Left ventricle myocardium inferior (tissue), 1 donor: Measurements from ENCODE around the gene PNRC1. TPM values are rescaled to one million over a fixed set of nuclear protein-coding genes. Genes with fewer than 3 reads are reported as not detected.
A peak's percentile ranks its signal among the peaks of the same experiment; 100 is the strongest.

Source experiments
- DNase-seq: peaks from one replicate; pipeline ENCODE4 v3.0.0-alpha.2; 2020
- H3K27ac ChIP-seq: fragments of 200-600 bp; replicated peaks from 2 replicates; pipeline ENCODE4 v1.8.0; 2021
- H3K27me3 ChIP-seq: fragments of 200-600 bp; 2 replicates; pipeline ENCODE4 v1.8.0; 2021; ENCODE audit warnings: low read depth
- H3K36me3 ChIP-seq: fragments of 200-600 bp; 2 replicates; pipeline ENCODE4 v1.8.0; 2021
- H3K4me1 ChIP-seq: fragments of 200-600 bp; 2 replicates; pipeline ENCODE4 v1.8.0; 2021
- H3K4me3 ChIP-seq: fragments of 200-600 bp; 2 replicates; pipeline ENCODE4 v1.8.0; 2021; ENCODE audit warnings: mild to moderate bottlenecking, moderate library complexity
- H3K9me3 ChIP-seq: fragments of 200-600 bp; replicated peaks from 2 replicates; pipeline ENCODE4 v1.8.0; 2021
- intact Hi-C: fragments of 100-400 bp; cut with micrococcal nuclease; formaldehyde crosslinking; loops from one replicate; pipeline ENCODE4 v1.11.0; 2022
- total RNA-seq: library from RNA; stranded (reverse); fragmentation: NEBNext Ultra II Directional; extraction: Animal tissue kit (Norgen Biotek cat#: 25700); gene quantifications from one replicate; pipeline ENCODE4 v1.2.1, GENCODE V29; 2021
- TF ChIP-seq, protein P1 (sequence below): fragments of 200-600 bp; IDR thresholded peaks from 2 replicates; pipeline ENCODE4 v1.8.0; 2021; ENCODE audit warnings: antibody characterized with exemption, mild to moderate bottlenecking, borderline replicate concordance
- donor health status: DM: no; HTN: yes; CAD: no; lungs with severe emphysema.

The PNRC1 gene
- total RNA-seq, 1 donor from 2014 or later = 180 TPM

DNA sequence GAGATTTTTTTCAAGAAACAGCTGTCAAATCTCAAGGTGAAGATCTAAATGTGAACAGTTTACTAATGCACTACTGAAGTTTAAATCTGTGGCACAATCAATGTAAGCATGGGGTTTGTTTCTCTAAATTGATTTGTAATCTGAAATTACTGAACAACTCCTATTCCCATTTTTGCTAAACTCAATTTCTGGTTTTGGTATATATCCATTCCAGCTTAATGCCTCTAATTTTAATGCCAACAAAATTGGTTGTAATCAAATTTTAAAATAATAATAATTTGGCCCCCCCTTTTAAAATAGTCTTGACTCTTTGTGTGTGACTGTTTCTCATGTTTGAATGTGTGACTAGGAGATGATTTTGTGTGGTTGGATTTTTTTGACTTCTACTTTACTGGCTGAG is 4.0 kb downstream of the PNRC1 start:
- Histone ChIP-seq H3K4me1 (peaks cover 77% of the 10 kb centered on the region), H3K4me3 (peak overlapping the region; percentile 99), H3K36me3 (peaks cover 44% of the 10 kb centered on the region), H3K27ac (no peak overlapping the region), H3K9me3 (no peaks in the 10 kb centered on the region), H3K27me3 (no peaks in the 10 kb centered on the region)
- intact Hi-C loops = loop anchor here (10.0 kb wide), 2 partner anchors 60 to 100 kb away; partner anchors contain the start of gene PM20D2
- TF ChIP-seq, protein P1, sequence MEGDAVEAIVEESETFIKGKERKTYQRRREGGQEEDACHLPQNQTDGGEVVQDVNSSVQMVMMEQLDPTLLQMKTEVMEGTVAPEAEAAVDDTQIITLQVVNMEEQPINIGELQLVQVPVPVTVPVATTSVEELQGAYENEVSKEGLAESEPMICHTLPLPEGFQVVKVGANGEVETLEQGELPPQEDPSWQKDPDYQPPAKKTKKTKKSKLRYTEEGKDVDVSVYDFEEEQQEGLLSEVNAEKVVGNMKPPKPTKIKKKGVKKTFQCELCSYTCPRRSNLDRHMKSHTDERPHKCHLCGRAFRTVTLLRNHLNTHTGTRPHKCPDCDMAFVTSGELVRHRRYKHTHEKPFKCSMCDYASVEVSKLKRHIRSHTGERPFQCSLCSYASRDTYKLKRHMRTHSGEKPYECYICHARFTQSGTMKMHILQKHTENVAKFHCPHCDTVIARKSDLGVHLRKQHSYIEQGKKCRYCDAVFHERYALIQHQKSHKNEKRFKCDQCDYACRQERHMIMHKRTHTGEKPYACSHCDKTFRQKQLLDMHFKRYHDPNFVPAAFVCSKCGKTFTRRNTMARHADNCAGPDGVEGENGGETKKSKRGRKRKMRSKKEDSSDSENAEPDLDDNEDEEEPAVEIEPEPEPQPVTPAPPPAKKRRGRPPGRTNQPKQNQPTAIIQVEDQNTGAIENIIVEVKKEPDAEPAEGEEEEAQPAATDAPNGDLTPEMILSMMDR = no peak
- DNase-seq = no peak

DNA sequence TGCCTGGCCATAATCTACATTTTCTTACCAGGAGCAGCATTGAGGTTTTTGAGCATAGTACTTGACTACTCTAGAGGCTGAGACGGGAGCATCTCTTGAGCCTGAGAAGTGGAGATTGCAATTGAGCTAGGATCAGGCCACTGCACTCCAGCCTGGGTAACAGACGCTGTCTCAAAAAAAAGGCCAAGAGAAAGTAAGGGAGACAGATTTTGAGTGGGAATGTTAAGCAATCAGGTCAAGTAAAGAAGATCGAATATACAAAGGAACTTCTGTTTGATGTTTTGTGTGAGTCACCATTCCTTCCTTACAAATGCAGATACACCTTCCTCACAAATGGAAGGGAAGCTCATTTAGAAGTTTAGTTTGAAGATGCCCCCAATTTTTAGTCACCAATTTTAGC is 4.4 kb downstream of the PNRC1 start:
- Histone ChIP-seq H3K4me1 (peaks cover 75% of the 10 kb centered on the region), H3K4me3 (peak overlapping the region; percentile 99), H3K9me3 (no peaks in the 10 kb centered on the region), H3K36me3 (peaks cover 44% of the 10 kb centered on the region), H3K27me3 (no peaks in the 10 kb centered on the region), H3K27ac (no peak overlapping the region)
- DNase-seq = no peak
- TF ChIP-seq, protein P1 = no peak
- intact Hi-C loops = loop anchor here (10.0 kb wide), 2 partner anchors 60 to 100 kb away; partner anchors contain the start of gene PM20D2

DNA sequence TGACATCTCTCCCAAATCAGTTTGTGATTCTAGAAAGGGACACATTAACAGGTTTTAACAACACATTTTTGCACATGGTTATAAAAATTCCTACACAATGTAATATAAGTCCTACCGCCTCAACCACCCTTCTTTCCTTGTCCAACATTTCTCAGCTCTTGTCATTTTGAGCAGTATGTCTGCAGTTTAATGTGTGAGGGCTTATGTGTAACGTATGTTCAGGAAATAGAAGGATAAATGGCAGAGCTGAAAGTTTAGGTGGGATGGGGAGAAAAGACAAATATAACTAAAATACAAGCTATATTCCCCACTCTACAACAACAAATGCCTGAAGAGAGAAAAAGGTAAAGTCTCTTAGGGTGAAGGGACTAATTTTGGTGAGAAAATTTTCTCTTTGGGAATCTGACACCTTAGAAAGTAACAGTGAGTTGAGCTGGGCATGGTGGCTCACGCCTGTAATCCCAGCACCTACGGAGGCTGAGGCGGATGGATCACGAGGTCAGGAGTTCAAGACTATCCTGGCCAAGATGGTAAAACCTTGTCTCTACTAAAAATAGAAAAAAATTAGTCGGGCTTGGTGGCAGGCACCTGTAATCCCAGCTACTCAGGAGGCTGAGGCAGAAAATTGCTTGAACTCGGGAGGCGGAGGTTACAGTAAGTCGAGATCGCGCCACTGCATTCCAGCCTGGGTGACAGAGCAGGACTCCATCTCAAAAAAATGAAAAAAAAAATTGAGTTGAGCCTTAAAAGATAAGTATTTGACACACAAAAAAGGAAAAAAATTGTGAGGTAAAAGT is 5.1 kb downstream of the PNRC1 start:
- Histone ChIP-seq H3K36me3 (peaks cover 44% of the 10 kb centered on the region), H3K27ac (no peak overlapping the region), H3K9me3 (no peaks in the 10 kb centered on the region), H3K27me3 (no peaks in the 10 kb centered on the region), H3K4me1 (peaks cover 74% of the 10 kb centered on the region), H3K4me3 (peak overlapping the region; percentile 99)
- no peak for DNase-seq
- TF ChIP-seq, protein P1 = no peak
- intact Hi-C loops = loop anchor here (10.0 kb wide), 2 partner anchors 59 to 101 kb away; partner anchors contain the start of gene PM20D2

DNA sequence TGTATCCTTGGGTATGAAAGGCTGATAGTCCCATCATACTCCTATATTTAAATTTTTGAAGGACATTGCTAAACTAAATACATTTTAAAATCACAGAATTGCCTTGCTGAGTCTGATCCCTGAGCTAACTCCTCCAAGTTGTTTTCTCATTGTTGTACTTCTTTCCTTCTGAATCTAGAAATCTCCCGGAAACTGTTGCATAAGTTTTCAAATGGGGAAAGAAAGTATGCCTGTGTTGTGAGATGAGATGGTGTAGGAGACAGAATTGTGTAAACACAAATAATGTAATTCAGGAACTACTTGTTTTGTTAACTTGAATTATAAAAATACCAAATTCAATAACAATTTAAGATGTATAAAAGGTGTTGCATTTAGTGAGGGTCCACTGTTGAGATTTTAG is 7.3 kb downstream of the PNRC1 start:
- intact Hi-C loops = loop anchor here (10.0 kb wide), 2 partner anchors 57 to 103 kb away; partner anchors contain the start of gene PM20D2
- Histone ChIP-seq H3K27ac (no peak overlapping the region), H3K9me3 (no peaks in the 10 kb centered on the region), H3K36me3 (peaks cover 38% of the 10 kb centered on the region), H3K4me1 (peaks cover 55% of the 10 kb centered on the region), H3K4me3 (no peak overlapping the region), H3K27me3 (no peaks in the 10 kb centered on the region)
- TF ChIP-seq, protein P1 = no peak
- no peak for DNase-seq

GRCh38 chr6:89098461-89098860 is 17.9 kb downstream of the PNRC1 start:
- H3K27me3 ChIP-seq = no peaks in the 10 kb centered on the region
- TF ChIP-seq, protein P1 = no peak
- no peaks in the 10 kb centered on the region for H3K36me3 ChIP-seq
- H3K27ac ChIP-seq = no peak overlapping the region
- no peaks in the 10 kb centered on the region for H3K9me3 ChIP-seq
- intact Hi-C loops = no loop called here
- H3K4me3 ChIP-seq = no peak overlapping the region
- H3K4me1 ChIP-seq = no peaks in the 10 kb centered on the region
- no peak for DNase-seq
